Endothelial cell of umbilical vein (primary cell): ENCODE measurements around the gene FHOD3. TPM values are rescaled to one million over a fixed set of nuclear protein-coding genes. Genes with fewer than 3 reads are reported as not detected.

Experiments used
- BruUV-seq: library from RNA; stranded (reverse); fragments of 400-500 nt; replicated peaks from 2 replicates; lab custom pipeline; 2021; lab: Mats Ljungman, UMichigan
- CTCF ChIA-PET: fragments of 300-600, 350-600 bp; sonication (Branson Sonifier 250); formaldehyde crosslinking; loops from one replicate; lab custom pipeline; 2021; ENCODE audit warnings: antibody characterized with exemption, inconsistent platforms; lab: Charles Lee
- POLR2A ChIA-PET: fragments of 300-600, 350-600 bp; sonication (Branson Sonifier 250); formaldehyde crosslinking; loops from one replicate; lab custom pipeline; 2021; ENCODE audit warnings: antibody characterized with exemption, inconsistent platforms; lab: Charles Lee
- DNase-seq: peaks from one replicate; pipeline ENCODE4 v3.0.0-alpha.2; 2011; ENCODE audit warnings: low read depth, low spot score
- FAIRE-seq: peaks from 2 replicates; lab custom pipeline; 2011; peaks lifted over from hg19 to GRCh38; lab: Jason Lieb, UNC
- H2AFZ ChIP-seq: 2 replicates; pipeline ENCODE4 v1.6.0; 2012; ENCODE audit warnings: low read depth, low read length, control low read depth, inconsistent platforms
- H3K27ac ChIP-seq: 2 replicates; pipeline ENCODE4 v1.5.1; 2011; ENCODE audit warnings: low read depth, mild to moderate bottlenecking, control low read depth, low read length, moderate library complexity; ENCODE audit not compliant: insufficient read depth
- H3K27me3 ChIP-seq, 2 experiments: 2 replicates each; pipeline versions ENCODE4 v1.6.0 to v1.6.1; 2011; ENCODE audit warnings: low read length in 2 of 2, mixed read lengths in 1 of 2; ENCODE audit not compliant: control insufficient read depth in 2 of 2, insufficient read depth in 2 of 2
- H3K36me3 ChIP-seq, 2 experiments: 2 replicates in 1 of 2; 3 replicates in 1 of 2; pipeline ENCODE4 v1.5.1; 2011; ENCODE audit warnings: low read length in 2 of 2, mild to moderate bottlenecking in 1 of 2, moderate library complexity in 1 of 2; ENCODE audit not compliant: control insufficient read depth in 2 of 2, insufficient read depth in 2 of 2; ENCODE audit errors: extremely low read depth in 1 of 2
- H3K4me1 ChIP-seq: 3 replicates; pipeline ENCODE4 v1.5.1; 2011; ENCODE audit warnings: mild to moderate bottlenecking, low read length; ENCODE audit not compliant: control insufficient read depth, insufficient read depth; ENCODE audit errors: extremely low read depth
- H3K4me2 ChIP-seq: 2 replicates; pipeline ENCODE4 v1.6.1; 2011; ENCODE audit warnings: low read length, control low read depth, mixed read lengths; ENCODE audit not compliant: insufficient read depth
- H3K4me3 ChIP-seq, 3 experiments: fragments of 200-600 bp in 1 of 3; sonication (generic), shearing (Covaris generic) in 1 of 3; replicated peaks in 1 of 3; 2 replicates each; pipeline ENCODE4 v1.5.1; 2011 to 2016; ENCODE audit warnings: control low read depth in 3 of 3, low read length in 3 of 3, mild to moderate bottlenecking in 2 of 3, inconsistent platforms in 1 of 3, low read depth in 1 of 3, moderate library complexity in 1 of 3; ENCODE audit not compliant: insufficient read depth in 1 of 3
- H3K79me2 ChIP-seq: 2 replicates; pipeline ENCODE4 v1.6.0; 2012; ENCODE audit warnings: low read length, inconsistent platforms; ENCODE audit not compliant: control insufficient read depth, insufficient read depth
- H3K9ac ChIP-seq: replicated peaks from 2 replicates; pipeline ENCODE3; 2011; ENCODE audit warnings: low read length, control low read depth; ENCODE audit not compliant: insufficient read depth; ENCODE audit errors: extremely low read depth
- H3K9me1 ChIP-seq: replicated peaks from 3 replicates; pipeline ENCODE4 v1.6.0; 2011; ENCODE audit warnings: mild to moderate bottlenecking, low read length; ENCODE audit not compliant: control insufficient read depth, insufficient read depth; ENCODE audit errors: extremely low read depth
- H3K9me3 ChIP-seq: replicated peaks from 2 replicates; pipeline ENCODE4 v1.5.1; 2012; ENCODE audit warnings: low read length, inconsistent platforms; ENCODE audit not compliant: control insufficient read depth, insufficient read depth
- H4K20me1 ChIP-seq: replicated peaks from 2 replicates; pipeline ENCODE3; 2011; ENCODE audit warnings: mild to moderate bottlenecking, low read length; ENCODE audit not compliant: control insufficient read depth, insufficient read depth; ENCODE audit errors: extremely low read depth
- CTCF ChIP-seq, 2 donors: IDR thresholded peaks; 1 replicate in 1 of 2; 2 replicates in 1 of 2; pipeline ENCODE4 v1.5.1; 2011; ENCODE audit warnings: low read length in 2 of 2, mild to moderate bottlenecking in 2 of 2, moderate library complexity in 2 of 2, control low read depth in 1 of 2, inconsistent platforms in 1 of 2, low read depth in 1 of 2; ENCODE audit not compliant: insufficient read depth in 1 of 2; ENCODE audit errors: extremely low read depth in 1 of 2
- EZH2 ChIP-seq: IDR thresholded peaks from 2 replicates; pipeline ENCODE4 v1.6.1; 2012; ENCODE audit warnings: borderline replicate concordance, low read depth, mild to moderate bottlenecking, moderate library complexity, low read length, inconsistent platforms; ENCODE audit not compliant: severe bottlenecking
- FOS ChIP-seq: IDR thresholded peaks from 2 replicates; pipeline ENCODE4 v1.6.1; 2011; ENCODE audit warnings: mild to moderate bottlenecking, low read length, moderate library complexity, borderline replicate concordance; ENCODE audit not compliant: insufficient read depth
- GATA2 ChIP-seq: IDR thresholded peaks from 2 replicates; pipeline ENCODE4 v1.7.0; 2011; ENCODE audit warnings: low read depth, mild to moderate bottlenecking, moderate library complexity, mixed read lengths, low read length; ENCODE audit not compliant: insufficient read length, insufficient read depth
- JUN ChIP-seq: IDR thresholded peaks from 2 replicates; pipeline ENCODE4 v1.6.1; 2011; ENCODE audit warnings: borderline replicate concordance, low read depth; ENCODE audit not compliant: insufficient read length, insufficient read depth
- MAX ChIP-seq: IDR thresholded peaks from 2 replicates; pipeline ENCODE4 v1.6.1; 2011; ENCODE audit not compliant: insufficient read depth, insufficient read length
- MYC ChIP-seq: IDR thresholded peaks from one replicate; pipeline ENCODE4 v1.6.1; 2011; ENCODE audit warnings: mild to moderate bottlenecking, low read depth, low read length
- POLR2A ChIP-seq: IDR thresholded peaks from 2 replicates; pipeline ENCODE4 v1.6.1; 2012; ENCODE audit warnings: low read depth, mild to moderate bottlenecking, control low read depth, low read length
- POLR2AphosphoS5 ChIP-seq: IDR thresholded peaks from 2 replicates; pipeline ENCODE4 v1.6.1; 2012; ENCODE audit warnings: low read depth, mild to moderate bottlenecking, control low read depth, low read length, moderate library complexity; ENCODE audit not compliant: insufficient read depth
- dilution Hi-C: fragments of 300-500 bp; cut with MboI; formaldehyde crosslinking; loops from one replicate; pipeline ENCODE4 v1.15.0; 2019; ENCODE audit warnings: low sequenced_read_pairs; ENCODE audit not compliant: extremely low pct_ligation_motif_present
- intact Hi-C: fragments of 100-400 bp; cut with micrococcal nuclease; formaldehyde crosslinking; loops from one replicate; pipeline ENCODE4 v1.10.0; 2022
- polyA plus RNA-seq, 4 experiments: library from polyadenylated mRNA; depleted of rRNA in 3 of 4; stranded (reverse) in 3 of 4; unstranded in 1 of 4; fragments of >200 nt; gene quantifications; 2 replicates each; pipeline versions ENCODE4 v1.2.1 to v1.2.3, GENCODE V29; 2011 to 2012; ENCODE audit warnings: missing spikeins in 1 of 4
- total RNA-seq: library from RNA; stranded (reverse); gene quantifications from 2 replicates; pipeline ENCODE4 v1.2.3, GENCODE V29; 2021

The FHOD3 gene
- total and polyA plus RNA-seq, 2 donors (not counting 3 experiments of a cell fraction or from before 2014, with no cell fraction given) = 0.06 to 1.5 TPM

- no peak for DNase-seq
- ChIA-PET POLR2A (no interaction called here), CTCF (interaction anchor here (1.2 kb wide), 1 partner anchor 74 kb away, joined by 4 read pairs; no protein-coding TSS in a partner anchor)
- no peaks in the 10 kb centered on the region for H3K9me1 ChIP-seq
- H3K4me1 ChIP-seq = no peaks in the 10 kb centered on the region
- dilution Hi-C loops (no loop called here), intact Hi-C loops (loop anchor here (10.0 kb wide), 1 partner anchor 59 kb away; no protein-coding TSS in a partner anchor)
- no peaks in the 10 kb centered on the region for H3K36me3 ChIP-seq
- no peaks in the 10 kb centered on the region for H3K79me2 ChIP-seq
- no peak overlapping the region for H3K4me2 ChIP-seq
- no TSS peak for BruUV-seq
- no peak overlapping the region for H2AFZ ChIP-seq
- TF ChIP-seq CTCF (IDR thresholded peaks at IDR 0.05; ENCODE audit: extremely low read depth in 1 of 2, insufficient read depth in 1 of 2, low read depth in 1 of 2, low read length in 2 of 2) (no peak), MAX (no peak), MYC (no peak), POLR2A (no peak), GATA2 (no peak), FOS (no peak), POLR2AphosphoS5 (no peak), JUN (no peak), EZH2 (no peak)
- no peaks in the 10 kb centered on the region for H3K27me3 ChIP-seq
- H3K9me3 ChIP-seq = no peaks in the 10 kb centered on the region
- no peak overlapping the region for H3K27ac ChIP-seq
- no peak overlapping the region for H3K9ac ChIP-seq
- FAIRE-seq = no peak
- H3K4me3 ChIP-seq = no peak overlapping the region
- H4K20me1 ChIP-seq = no peaks in the 10 kb centered on the region
Observed at GRCh38 chr18:36633961-36634412, 336.5 kb downstream of the FHOD3 start.
